Upper lobe of left lung (tissue), 4 donors: ENCODE results near the gene ATXN2.

ENCODE experiments used
- CTCF ChIP-seq, 6 experiments: fragments of 450-650 bp in 4 of 6; fragments of 200-600 bp in 2 of 6; sonication (generic) in 2 of 6; IDR thresholded peaks; one replicate each; pipeline ENCODE4 v1.5.1; 2016 to 2019; ENCODE audit warnings: antibody characterized with exemption in 6 of 6
- EP300 ChIP-seq, 4 donors: sonication (generic); formaldehyde crosslinking; IDR thresholded peaks; one replicate each; pipeline ENCODE4 v1.5.1; 2017; ENCODE audit warnings: antibody characterized with exemption in 4 of 4, control low read depth in 2 of 4
- POLR2AphosphoS5 ChIP-seq, 2 donors: sonication (generic); formaldehyde crosslinking; IDR thresholded peaks; one replicate each; pipeline ENCODE4 v1.5.1; 2017; ENCODE audit warnings: antibody characterized with exemption in 2 of 2

GRCh38 chr12:111446631-111447570 lies 152.2 kb downstream of the ATXN2 start:
- TF ChIP-seq CTCF (IDR thresholded peaks at IDR 0.05) (no peak), POLR2AphosphoS5 (IDR thresholded peaks at IDR 0.05) (no peak), EP300 (IDR thresholded peaks at IDR 0.05) (no peak)
